ENCODE data around the gene C4orf36. TPM values are rescaled to one million over a fixed set of nuclear protein-coding genes. Genes with fewer than 3 reads are reported as not detected.

The C4orf36 gene
- total and polyA plus RNA-seq, 2 of the 4 experiments (the other 2 are of a cell fraction), result 0.18 to 0.41 TPM

DNA sequence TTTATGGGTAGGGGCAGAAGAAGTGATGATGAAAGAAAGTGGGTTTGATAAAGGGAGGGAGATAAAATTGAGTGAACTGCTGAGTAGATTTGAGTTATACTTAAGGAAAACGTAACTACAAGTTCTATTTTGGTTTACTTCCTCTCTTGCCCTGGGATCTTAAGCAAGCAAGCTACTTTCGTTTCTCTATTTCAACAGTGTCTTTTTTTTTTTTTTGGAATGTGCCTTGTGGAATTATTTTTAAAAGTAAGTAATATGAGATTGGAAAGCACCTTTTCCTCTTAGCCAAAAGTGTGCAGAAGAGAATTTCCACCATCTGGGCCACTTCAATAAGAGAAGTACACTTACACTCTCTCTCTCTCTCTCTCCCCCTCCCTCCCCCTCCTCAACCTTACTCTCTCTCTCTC lies 16.0 kb upstream of the C4orf36 start:
- 0 out of 2 replicates have a peak overlapping the region, but pooled peaks have one; percentile 20 for H3K23ac ChIP-seq (ENCODE audit: low read depth, low read length)
- H3K14ac ChIP-seq (replicated peaks; ENCODE audit: low read depth, low read length), result 0 out of 2 replicates have a peak overlapping the region, but pooled peaks have one; percentile 78
- peak overlapping the region; percentile 83 for H4K5ac ChIP-seq (ENCODE audit: low read depth, low read length)
- H3K56ac ChIP-seq (ENCODE audit: extremely low read depth, insufficient read depth, low read length), result no peak overlapping the region
- H3K9me1 ChIP-seq (ENCODE audit: insufficient read depth, low read length), result no peaks in the 10 kb centered on the region
- H4K8ac ChIP-seq (ENCODE audit: low read depth in 2 of 2, low read length in 2 of 2), result peak overlapping the region in 1 of 2 experiments; percentile 90; a peak in 2 of 4 replicates
- H3K18ac ChIP-seq (ENCODE audit: low read depth, low read length), result peak overlapping the region; percentile 83
- TF ChIP-seq NFE2L2 (IDR thresholded peaks at IDR 0.05; ENCODE audit: low read depth, low read length), result no peak
- peak; percentile 13; the same call in 1 of the 2 replicates for TF ChIP-seq CEBPB (IDR thresholded peaks at IDR 0.05; ENCODE audit: low read depth, low read length)
- BruUV-seq (replicated peaks), result no TSS peak
- peak overlapping the region; percentile 6; the same call in 1 of the 2 replicates for H3K4me3 ChIP-seq (ENCODE audit: insufficient read depth, low read depth, low read length)
- H2BK20ac ChIP-seq (ENCODE audit: low read depth, low read length), result peak overlapping the region; percentile 65; the same call in 1 of the 2 replicates
- H2BK15ac ChIP-seq (ENCODE audit: low read depth, low read length), result no peak overlapping the region; the same call in 2 of the 3 replicates
- no peak overlapping the region for H4K91ac ChIP-seq (ENCODE audit: insufficient read depth, low read depth, low read length)
- H3K4ac ChIP-seq (ENCODE audit: low read depth, low read length), result peak overlapping the region; percentile 71; the same call in 1 of the 2 replicates
- H2BK5ac ChIP-seq (ENCODE audit: low read depth, low read length, poor library complexity, severe bottlenecking), result peak overlapping the region; percentile 87
- ATAC-seq (ENCODE audit: low read depth) (peak; percentile 56), DNase-seq (peak; percentile 71)
- dilution Hi-C loops (cut with HindIII; ENCODE audit: low sequenced_read_pairs, unreplicated experiment) (no loop called here), in situ Hi-C loops (cut with MboI; ENCODE audit: low sequenced_read_pairs) (loop anchor here (25.0 kb wide), 1 partner anchor 554 kb away; no protein-coding TSS in a partner anchor), intact Hi-C loops (cut with micrococcal nuclease) (no loop called here)
- peak overlapping the region; percentile 72; the same call in 1 of the 2 replicates for H3K27ac ChIP-seq (ENCODE audit: insufficient read depth, low read length)
- POLR2A ChIA-PET (ENCODE audit: unreplicated experiment), result no interaction called here
- H3K4me1 ChIP-seq (ENCODE audit: control insufficient read depth, insufficient read depth, low read length), result peaks cover 5% of the 10 kb centered on the region
- H3K9ac ChIP-seq (ENCODE audit: low read depth, low read length), result peak overlapping the region; percentile 60
- no peak overlapping the region for H2AK5ac ChIP-seq (ENCODE audit: low read depth, low read length)
- H3K4me2 ChIP-seq (ENCODE audit: low read depth, low read length), result peak overlapping the region; percentile 83
- no peak overlapping the region for H2AFZ ChIP-seq (replicated peaks; ENCODE audit: low read length, poor library complexity)
- WGBS, 2 experiments (ENCODE audit: extremely low coverage in 2 of 2, insufficient read length in 1 of 2), result no CpG with 5 or more reads among the region's 2 CpGs
- CTCF ChIA-PET, result interaction anchor here (0.6 to 0.7 kb wide), 2 partner anchors 211 to 252 kb away, joined by 3 read pairs; no protein-coding TSS in a partner anchor
- no peaks in the 10 kb centered on the region for H4K20me1 ChIP-seq (ENCODE audit: insufficient read depth, low read length)
- H3K36me3 ChIP-seq (ENCODE audit: control insufficient read depth, insufficient read depth, low read length), result no peaks in the 10 kb centered on the region
- no peaks in the 10 kb centered on the region; the same call in 1 of the 2 replicates for H3K9me3 ChIP-seq (ENCODE audit: control insufficient read depth, insufficient read depth, low read length)
- no peak overlapping the region for H2AK9ac ChIP-seq (replicated peaks; ENCODE audit: low read depth, low read length, poor library complexity)
- H2BK120ac ChIP-seq (ENCODE audit: low read depth, low read length), result peak overlapping the region; percentile 83; the same call in 1 of the 2 replicates
- no peaks in the 10 kb centered on the region for H3K27me3 ChIP-seq (ENCODE audit: control insufficient read depth, insufficient read depth, low read length)
- no peaks in the 10 kb centered on the region for H3K79me1 ChIP-seq (ENCODE audit: low read depth in 1 of 2, low read length in 2 of 2)

Data from IMR-90 (cell line).